GM19023 (cell line): Measurements from ENCODE around the gene CDPF1.

ENCODE experiments used
- ATAC-seq: cut with Tn5 transposase; IDR thresholded peaks from one replicate; pipeline ENCODE4 v1.9.1; 2021; ENCODE audit warnings: mild to moderate bottlenecking, moderate library complexity; ENCODE audit not compliant: unreplicated experiment

The CDPF1 gene

GRCh38 chr22:46250035-46250782, at the start of gene CDPF1:
TSS of gene CDPF1 (minus strand) at chr22:46250293. CDS start at chr22:46248284, 2,009 bp downstream.
- peak; percentile 77 for ATAC-seq

- ATAC-seq, result no peak
These were observed 49.0 kb upstream of the CDPF1 start for GRCh38 chr22:46299101-46299500.

GRCh38 chr22:46297151-46297812, 47.2 kb upstream of the CDPF1 start:
- peak; percentile 22 for ATAC-seq

GRCh38 chr22:46296257-46297150, 46.4 kb upstream of the CDPF1 start, which contains the start of gene GTSE1:
TSS of gene GTSE1 (plus strand) at chr22:46296870. CDS start at chr22:46297401, 531 bp downstream.
- peak; percentile 97 for ATAC-seq

- ATAC-seq, result no peak
These were observed 45.3 kb upstream of the CDPF1 start for GRCh38 chr22:46295277-46295971.

GRCh38 chr22:46294784-46295183, 44.7 kb upstream of the CDPF1 start:
- no peak for ATAC-seq

GRCh38 chr22:46293577-46294260, 43.6 kb upstream of the CDPF1 start:
- ATAC-seq, result no peak

GRCh38 chr22:46292732-46293131, 42.6 kb upstream of the CDPF1 start:
- no peak for ATAC-seq

GRCh38 chr22:46292173-46292572, 42.1 kb upstream of the CDPF1 start:
- no peak for ATAC-seq

- ATAC-seq, result no peak
These were observed 41.0 kb upstream of the CDPF1 start for GRCh38 chr22:46290843-46291785.

- no peak for ATAC-seq
These were observed 40.2 kb upstream of the CDPF1 start for GRCh38 chr22:46290121-46290842.

GRCh38 chr22:46289244-46289891, 39.3 kb upstream of the CDPF1 start:
- ATAC-seq, result no peak

GRCh38 chr22:46288846-46289243, 38.8 kb upstream of the CDPF1 start:
- no peak for ATAC-seq

GRCh38 chr22:46287873-46288751, 38.0 kb upstream of the CDPF1 start:
- ATAC-seq, result peak; percentile 73

- no peak for ATAC-seq
These were observed 37.1 kb upstream of the CDPF1 start for GRCh38 chr22:46286941-46287872.

GRCh38 chr22:46286006-46286405, 35.9 kb upstream of the CDPF1 start:
- ATAC-seq, result no peak
